GM19193 (cell line): Measurements from ENCODE around the gene ZNF766.

Source experiments
- POLR2A ChIP-seq: IDR thresholded peaks from 4 replicates; pipeline ENCODE4 v1.6.1; 2011; ENCODE audit not compliant: insufficient read depth, insufficient read length; ENCODE audit errors: extremely low read depth

ZNF766 gene

GRCh38 chr19:52269338-52270261, at the start of gene ZNF766:
TSS of gene ZNF766 (plus strand) at chr19:52269587. CDS start at chr19:52269614, 27 bp downstream.
- TF ChIP-seq POLR2A = peak; percentile 91

DNA sequence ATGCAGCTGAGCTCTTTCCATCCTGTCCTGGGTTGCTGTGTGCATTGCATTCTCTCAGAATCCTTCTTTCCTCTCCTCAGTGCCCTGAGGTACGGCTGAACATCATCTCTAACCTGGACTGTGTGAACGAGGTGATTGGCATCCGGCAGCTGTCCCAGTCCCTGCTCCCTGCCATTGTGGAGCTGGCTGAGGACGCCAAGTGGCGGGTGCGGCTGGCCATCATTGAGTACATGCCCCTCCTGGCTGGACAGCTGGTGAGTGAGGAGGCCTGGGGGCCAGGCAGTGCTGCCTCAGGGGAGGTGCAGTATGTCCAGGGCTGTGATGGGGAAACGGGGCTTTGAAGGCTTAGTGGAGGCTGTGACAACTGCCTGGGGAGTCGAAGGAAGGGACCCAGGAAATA, 49.8 kb upstream of the ZNF766 start:
- TF ChIP-seq POLR2A = no peak

GRCh38 chr19:52221031-52221430, 48.4 kb upstream of the ZNF766 start:
- no peak for TF ChIP-seq POLR2A

- TF ChIP-seq POLR2A = no peak
These were observed 47.5 kb upstream of the ZNF766 start for GRCh38 chr19:52221831-52222375.

DNA sequence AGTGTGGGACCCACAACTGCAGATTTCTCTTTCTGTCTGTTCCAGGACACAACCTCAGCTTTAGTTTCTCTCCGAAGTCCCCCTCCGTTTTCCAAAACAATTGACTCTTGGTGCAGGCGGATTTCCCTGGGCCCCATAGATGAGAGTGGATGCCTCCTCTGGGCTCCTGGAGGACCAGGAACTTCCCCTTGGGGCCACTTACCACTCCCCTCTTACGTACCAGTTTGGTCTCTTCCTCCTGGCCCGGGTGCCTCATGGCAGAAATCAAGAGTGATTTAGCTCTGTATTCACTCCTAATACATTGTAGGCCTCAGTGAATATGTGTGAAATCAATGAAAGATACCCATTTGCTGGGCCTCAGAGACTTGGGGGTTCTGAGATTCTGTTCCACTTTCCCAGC, 45.2 kb upstream of the ZNF766 start:
- no peak for TF ChIP-seq POLR2A

GRCh38 chr19:52226652-52227051, 42.7 kb upstream of the ZNF766 start:
- TF ChIP-seq POLR2A = no peak

GRCh38 chr19:52227196-52227940, 42.0 kb upstream of the ZNF766 start:
- TF ChIP-seq POLR2A = no peak

DNA sequence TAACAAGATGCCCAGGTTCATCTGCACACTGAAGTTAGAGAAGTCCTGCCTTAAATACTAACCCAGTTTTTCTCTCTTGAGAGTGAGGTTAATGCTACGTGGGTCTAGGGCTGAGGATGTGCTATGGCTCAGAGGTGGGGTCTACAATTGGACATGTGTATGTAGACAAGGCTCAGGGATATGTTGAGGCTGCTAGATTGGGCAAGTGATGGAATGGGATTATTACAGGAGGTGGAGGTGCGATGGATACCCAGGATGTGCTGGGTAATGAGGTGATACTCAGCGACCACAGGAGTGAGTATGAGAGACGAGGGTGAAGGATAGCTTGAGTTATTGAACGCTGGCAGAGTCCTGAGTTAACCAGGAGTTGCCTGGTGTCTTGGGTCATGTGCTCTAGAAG, 41.4 kb upstream of the ZNF766 start:
- no peak for TF ChIP-seq POLR2A

- no peak for TF ChIP-seq POLR2A
These were observed 39.9 kb upstream of the ZNF766 start for GRCh38 chr19:52229524-52229923.

- no peak for TF ChIP-seq POLR2A
These were observed 38.7 kb upstream of the ZNF766 start for GRCh38 chr19:52230685-52231084.

DNA sequence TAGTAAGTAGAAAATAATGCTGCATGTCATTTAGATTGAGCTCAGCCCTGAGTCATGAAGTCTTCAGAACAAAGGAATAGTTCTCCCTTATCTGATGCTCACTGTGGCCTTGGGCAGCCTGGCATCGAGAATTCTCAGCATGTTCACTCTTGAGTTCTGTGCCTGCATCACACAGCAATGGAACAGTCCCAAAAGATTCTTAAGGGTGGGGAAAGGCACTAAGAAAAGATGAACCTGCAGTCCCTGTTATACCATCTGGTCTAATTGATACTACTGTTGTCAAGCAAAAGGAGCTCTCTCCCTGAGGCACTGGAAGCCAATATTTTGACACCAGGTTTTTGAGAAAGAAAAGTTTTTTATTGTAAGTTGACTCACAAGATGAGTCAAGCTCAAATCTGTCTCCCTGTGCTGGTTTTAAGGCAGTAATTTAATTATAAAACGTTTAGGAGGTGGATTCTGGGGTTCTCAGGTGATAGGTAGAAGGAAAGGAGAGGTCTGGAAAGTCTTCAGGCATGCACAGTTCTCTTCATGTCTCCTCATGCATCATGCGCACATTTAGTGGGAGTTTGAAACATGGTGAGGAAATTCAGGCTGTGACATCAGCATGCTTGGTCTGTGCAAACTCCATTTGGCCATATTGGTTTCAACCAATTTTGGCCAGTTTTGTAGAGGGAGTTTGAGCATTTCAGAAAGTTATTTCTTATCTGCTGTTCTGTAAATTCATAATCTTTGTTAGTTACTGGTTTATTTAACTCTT, 38.1 kb upstream of the ZNF766 start:
- TF ChIP-seq POLR2A = no peak

GRCh38 chr19:52234406-52234805, 35.0 kb upstream of the ZNF766 start:
- TF ChIP-seq POLR2A = no peak

GRCh38 chr19:52237197-52237596, 32.2 kb upstream of the ZNF766 start:
- no peak for TF ChIP-seq POLR2A

DNA sequence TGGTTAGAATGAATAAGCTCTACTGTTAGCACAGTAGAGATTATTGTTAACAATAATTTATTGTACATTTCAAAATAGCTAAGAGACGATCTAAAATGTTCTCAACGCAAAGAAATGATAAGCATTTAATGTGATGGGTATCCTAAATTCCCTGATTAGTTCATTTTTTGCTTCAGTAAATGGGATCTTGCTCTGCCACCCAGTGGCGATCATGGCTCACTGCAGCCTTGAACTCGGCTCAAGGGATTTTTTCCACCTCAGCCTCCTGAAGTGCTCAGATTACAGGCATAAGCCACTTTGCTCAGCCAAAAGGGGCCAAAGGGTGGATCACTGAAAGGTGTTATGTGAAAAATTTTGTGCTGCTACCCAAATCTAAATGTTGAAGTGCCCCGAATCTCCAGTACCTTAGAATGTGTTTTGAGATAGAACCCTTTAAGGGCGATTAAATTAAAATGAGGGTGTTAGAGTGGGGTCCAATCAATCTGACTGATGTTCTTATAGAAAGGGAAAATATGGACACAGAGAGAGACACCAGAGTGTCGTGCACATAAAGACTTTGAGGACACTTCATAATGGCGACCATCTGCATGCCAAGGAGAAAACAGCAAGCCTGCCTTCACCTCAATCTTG, 31.5 kb upstream of the ZNF766 start:
- no peak for TF ChIP-seq POLR2A
